CMK (cell line): ENCODE data around the gene LITAFD.
"Not testable (repeated sequence)": the region's sequence is repeated elsewhere in the genome, so short reads cannot be mapped to it uniquely, and the experiment has no call there.

ENCODE experiments used
- DNase-seq: peaks from one replicate; pipeline ENCODE4 v3.0.0-alpha.2; 2010; ENCODE audit warnings: low read depth

Gene LITAFD

GRCh38 chr16:8882041-8882617 is at the start of gene LITAFD:
LITAFD (plus strand) TSS chr16:8882351; CDS start chr16:8884356, 2,005 bp downstream.
- DNase-seq: no peak

- DNase-seq: no peak
Measured at GRCh38 chr16:8832717-8833105, 49.4 kb upstream of the LITAFD start.

- DNase-seq: not testable (repeated sequence)
Measured at GRCh38 chr16:8836797-8837196, 45.4 kb upstream of the LITAFD start.

GRCh38 chr16:8837594-8837993 is 44.6 kb upstream of the LITAFD start:
- DNase-seq: not testable (repeated sequence)

GRCh38 chr16:8842016-8842415 is 40.1 kb upstream of the LITAFD start:
- not testable (repeated sequence) for DNase-seq

GRCh38 chr16:8843296-8843695 is 38.9 kb upstream of the LITAFD start:
- not testable (repeated sequence) for DNase-seq

GRCh38 chr16:8845699-8846298 is 36.4 kb upstream of the LITAFD start:
- DNase-seq: no peak

- DNase-seq: no peak
Measured at GRCh38 chr16:8846401-8846932, 35.7 kb upstream of the LITAFD start.

GRCh38 chr16:8847145-8847544 is 35.0 kb upstream of the LITAFD start:
- no peak for DNase-seq

GRCh38 chr16:8847623-8848022 is 34.5 kb upstream of the LITAFD start:
- DNase-seq: no peak

- no peak for DNase-seq
Measured at GRCh38 chr16:8848231-8848938, 33.8 kb upstream of the LITAFD start.

- DNase-seq: no peak
Measured at GRCh38 chr16:8848939-8849391, 33.2 kb upstream of the LITAFD start.

- DNase-seq: no peak
Measured at GRCh38 chr16:8849411-8850011, 32.6 kb upstream of the LITAFD start.

GRCh38 chr16:8850279-8850885 is 31.8 kb upstream of the LITAFD start:
- no peak for DNase-seq

- no peak for DNase-seq
Measured at GRCh38 chr16:8851761-8852403, 30.3 kb upstream of the LITAFD start.

- DNase-seq: no peak
Measured at GRCh38 chr16:8852534-8852933, 29.6 kb upstream of the LITAFD start.

GRCh38 chr16:8853150-8853549 is 29.0 kb upstream of the LITAFD start:
- DNase-seq: no peak

GRCh38 chr16:8853611-8854010 is 28.5 kb upstream of the LITAFD start:
- DNase-seq: no peak

- DNase-seq: no peak
Measured at GRCh38 chr16:8854298-8854948, 27.7 kb upstream of the LITAFD start.

- DNase-seq: no peak
Measured at GRCh38 chr16:8855051-8855786, 26.9 kb upstream of the LITAFD start.
